GM21737 (cell line): ENCODE measurements around the gene NONO.
"Not testable (repeated sequence)": the region's sequence is repeated elsewhere in the genome, so short reads cannot be mapped to it uniquely, and the experiment has no call there.

Experiments used
- ATAC-seq: cut with Tn5 transposase; IDR thresholded peaks from one replicate; pipeline ENCODE4 v1.9.1; 2021; ENCODE audit warnings: mild to moderate bottlenecking, moderate library complexity; ENCODE audit not compliant: unreplicated experiment

The NONO gene

GRCh38 chrX:71285929-71286328 is 2.5 kb downstream of the NONO start:
- no peak for ATAC-seq

GRCh38 chrX:71291381-71291780 is 7.9 kb downstream of the NONO start:
- no peak for ATAC-seq

GRCh38 chrX:71292669-71293365 is 9.4 kb downstream of the NONO start:
- ATAC-seq: no peak

- ATAC-seq: no peak
These were observed 13.4 kb downstream of the NONO start for GRCh38 chrX:71296806-71297205.

- ATAC-seq: no peak
These were observed 14.7 kb downstream of the NONO start for GRCh38 chrX:71298119-71298518.

- ATAC-seq: not testable (repeated sequence)
These were observed 16.6 kb downstream of the NONO start for GRCh38 chrX:71300064-71300463.

- ATAC-seq: not testable (repeated sequence)
These were observed 17.1 kb downstream of the NONO start for GRCh38 chrX:71300495-71300894.

- ATAC-seq: no peak
These were observed 17.9 kb downstream of the NONO start, which contains the start of gene ITGB1BP2 for GRCh38 chrX:71301195-71301924. ITGB1BP2 (plus strand) TSS chrX:71301750; CDS start chrX:71301807, 57 bp downstream.

- no peak for ATAC-seq
These were observed 19.2 kb downstream of the NONO start for GRCh38 chrX:71302461-71303213.

- no peak for ATAC-seq
These were observed 21.1 kb downstream of the NONO start for GRCh38 chrX:71304561-71304960.

GRCh38 chrX:71315917-71316316 is 32.5 kb downstream of the NONO start:
- ATAC-seq: no peak

GRCh38 chrX:71316959-71317358 is 33.5 kb downstream of the NONO start:
- ATAC-seq: not testable (repeated sequence)

GRCh38 chrX:71320126-71320525 is 36.7 kb downstream of the NONO start:
- no peak for ATAC-seq

GRCh38 chrX:71321731-71322130 is 38.3 kb downstream of the NONO start:
- no peak for ATAC-seq

- not testable (repeated sequence) for ATAC-seq
These were observed 41.0 kb downstream of the NONO start for GRCh38 chrX:71324452-71324851.

GRCh38 chrX:71326394-71326793 is 43.0 kb downstream of the NONO start:
- no peak for ATAC-seq

GRCh38 chrX:71349151-71349665 is 65.8 kb downstream of the NONO start:
- not testable (repeated sequence) for ATAC-seq

- not testable (repeated sequence) for ATAC-seq
These were observed 66.4 kb downstream of the NONO start for GRCh38 chrX:71349867-71350266.
